Choroid plexus epithelial cell (primary cell): Measurements from ENCODE around the gene COL4A2.
"Not testable (repeated sequence)": the region's sequence is repeated elsewhere in the genome, so short reads cannot be mapped to it uniquely, and the experiment has no call there.

Experiments
- DNase-seq: peaks from one replicate; pipeline ENCODE4 v3.0.0-alpha.2; 2010; ENCODE audit warnings: low read depth
- H3K4me3 ChIP-seq: 2 replicates; pipeline ENCODE4 v1.5.1; 2011; ENCODE audit warnings: low read depth, mild to moderate bottlenecking, control low read depth, low read length, moderate library complexity
- TF ChIP-seq, protein P1 (sequence below): conservative IDR thresholded peaks from 2 replicates; pipeline ENCODE4 v1.5.1; 2011; ENCODE audit warnings: low read depth, mild to moderate bottlenecking, control low read depth, inconsistent platforms, low read length, moderate library complexity

COL4A2 gene

DNA sequence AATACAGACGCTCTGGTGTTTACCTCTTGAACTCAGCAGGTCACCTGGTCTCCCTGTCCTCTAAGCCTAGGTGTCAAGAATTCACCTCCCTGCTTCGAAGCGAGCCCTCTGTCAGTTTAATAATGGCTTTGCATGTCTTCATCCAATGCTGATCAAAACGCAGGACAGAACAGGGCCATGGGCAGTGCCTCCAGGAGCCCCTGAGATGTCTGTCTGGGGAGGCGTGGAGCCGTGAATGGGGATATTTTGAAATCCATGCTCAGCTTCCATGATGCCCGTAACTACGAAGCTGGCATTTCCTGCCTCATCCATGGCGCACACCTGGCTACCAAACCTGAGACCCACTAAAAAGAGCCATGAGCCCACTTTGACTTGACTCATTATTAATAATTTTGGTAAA is 140.7 kb downstream of the COL4A2 start:
- no peak for DNase-seq
- H3K4me3 ChIP-seq: no peak overlapping the region
- TF ChIP-seq, protein P1, sequence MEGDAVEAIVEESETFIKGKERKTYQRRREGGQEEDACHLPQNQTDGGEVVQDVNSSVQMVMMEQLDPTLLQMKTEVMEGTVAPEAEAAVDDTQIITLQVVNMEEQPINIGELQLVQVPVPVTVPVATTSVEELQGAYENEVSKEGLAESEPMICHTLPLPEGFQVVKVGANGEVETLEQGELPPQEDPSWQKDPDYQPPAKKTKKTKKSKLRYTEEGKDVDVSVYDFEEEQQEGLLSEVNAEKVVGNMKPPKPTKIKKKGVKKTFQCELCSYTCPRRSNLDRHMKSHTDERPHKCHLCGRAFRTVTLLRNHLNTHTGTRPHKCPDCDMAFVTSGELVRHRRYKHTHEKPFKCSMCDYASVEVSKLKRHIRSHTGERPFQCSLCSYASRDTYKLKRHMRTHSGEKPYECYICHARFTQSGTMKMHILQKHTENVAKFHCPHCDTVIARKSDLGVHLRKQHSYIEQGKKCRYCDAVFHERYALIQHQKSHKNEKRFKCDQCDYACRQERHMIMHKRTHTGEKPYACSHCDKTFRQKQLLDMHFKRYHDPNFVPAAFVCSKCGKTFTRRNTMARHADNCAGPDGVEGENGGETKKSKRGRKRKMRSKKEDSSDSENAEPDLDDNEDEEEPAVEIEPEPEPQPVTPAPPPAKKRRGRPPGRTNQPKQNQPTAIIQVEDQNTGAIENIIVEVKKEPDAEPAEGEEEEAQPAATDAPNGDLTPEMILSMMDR: no peak

DNA sequence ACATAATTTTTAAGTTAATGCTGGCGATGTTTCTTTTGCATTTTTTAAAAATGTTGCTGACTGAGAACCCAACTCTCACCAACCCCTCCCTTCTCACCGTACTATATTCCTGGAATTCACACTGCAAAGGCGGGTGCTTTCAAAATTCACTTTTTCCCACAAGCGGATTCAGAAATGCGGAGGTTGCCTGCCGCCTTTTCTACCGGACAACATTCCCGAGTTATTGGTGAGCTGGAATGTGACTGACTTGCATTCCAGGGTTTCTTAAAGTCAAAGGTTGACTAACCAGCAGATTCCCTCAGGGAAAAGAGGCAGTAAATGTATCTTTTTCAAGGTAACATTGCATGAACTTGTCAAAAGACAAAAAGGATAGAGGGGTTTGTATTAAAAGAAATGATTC is 141.1 kb downstream of the COL4A2 start:
- TF ChIP-seq, protein P1: no peak
- H3K4me3 ChIP-seq: no peak overlapping the region
- peak; percentile 77 for DNase-seq

DNA sequence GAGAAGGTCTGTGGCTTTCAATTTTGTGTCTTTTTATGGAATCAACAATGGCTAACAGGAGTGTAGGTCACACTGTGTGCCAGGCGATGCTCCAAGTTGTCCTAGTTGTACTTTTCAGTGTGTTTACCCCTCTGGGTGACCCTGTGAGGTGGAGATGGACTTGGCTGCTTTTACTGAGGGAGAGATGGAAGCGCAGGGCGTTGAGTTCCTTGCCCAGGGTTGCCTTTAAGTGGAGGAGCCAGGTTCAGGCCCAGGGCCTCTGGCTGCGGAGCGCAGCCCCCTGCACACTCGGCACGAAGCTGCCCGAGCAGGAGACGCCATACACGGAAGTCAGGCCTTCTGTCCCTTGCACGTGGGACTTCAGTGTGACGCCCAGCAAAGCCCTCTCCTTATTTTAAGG is 141.6 kb downstream of the COL4A2 start:
- TF ChIP-seq, protein P1: no peak
- H3K4me3 ChIP-seq: no peak overlapping the region
- no peak for DNase-seq

DNA sequence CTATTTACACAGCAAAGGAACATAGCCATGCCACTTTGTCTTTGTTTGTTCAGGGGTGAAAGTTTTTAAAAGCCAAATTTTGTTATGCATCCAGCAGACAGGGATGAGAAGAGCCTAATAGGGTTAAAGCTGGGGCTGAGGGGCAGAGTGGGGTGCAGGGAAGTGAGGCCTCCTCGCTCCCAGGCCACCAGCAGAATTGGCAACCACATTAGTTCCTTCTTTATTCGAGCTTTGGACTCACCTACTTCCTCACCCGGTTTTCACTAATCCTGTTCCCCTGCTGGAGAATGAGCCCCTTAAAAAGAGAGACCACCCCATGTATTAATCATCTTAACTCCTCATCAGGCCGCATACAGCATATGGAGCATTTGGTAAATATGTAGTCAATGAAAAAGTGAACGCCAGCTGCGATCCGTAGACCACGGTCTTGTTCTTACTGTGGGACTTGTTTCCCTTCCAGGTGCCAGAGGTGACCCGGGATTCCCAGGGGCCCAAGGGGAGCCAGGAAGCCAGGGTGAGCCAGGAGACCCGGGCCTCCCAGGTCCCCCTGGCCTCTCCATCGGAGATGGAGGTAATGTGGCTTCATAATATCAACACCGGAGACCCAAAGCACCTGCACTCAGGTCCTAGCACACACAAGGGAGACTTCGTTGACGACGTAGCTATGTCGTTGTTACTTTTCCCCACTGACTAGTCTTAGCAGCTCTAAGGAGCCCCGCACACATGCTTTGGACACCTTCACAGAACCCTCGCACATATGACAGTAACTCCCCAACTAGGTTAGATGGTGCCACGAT is 142.3 kb downstream of the COL4A2 start:
- DNase-seq: no peak
- TF ChIP-seq, protein P1: no peak
- H3K4me3 ChIP-seq: no peak overlapping the region

DNA sequence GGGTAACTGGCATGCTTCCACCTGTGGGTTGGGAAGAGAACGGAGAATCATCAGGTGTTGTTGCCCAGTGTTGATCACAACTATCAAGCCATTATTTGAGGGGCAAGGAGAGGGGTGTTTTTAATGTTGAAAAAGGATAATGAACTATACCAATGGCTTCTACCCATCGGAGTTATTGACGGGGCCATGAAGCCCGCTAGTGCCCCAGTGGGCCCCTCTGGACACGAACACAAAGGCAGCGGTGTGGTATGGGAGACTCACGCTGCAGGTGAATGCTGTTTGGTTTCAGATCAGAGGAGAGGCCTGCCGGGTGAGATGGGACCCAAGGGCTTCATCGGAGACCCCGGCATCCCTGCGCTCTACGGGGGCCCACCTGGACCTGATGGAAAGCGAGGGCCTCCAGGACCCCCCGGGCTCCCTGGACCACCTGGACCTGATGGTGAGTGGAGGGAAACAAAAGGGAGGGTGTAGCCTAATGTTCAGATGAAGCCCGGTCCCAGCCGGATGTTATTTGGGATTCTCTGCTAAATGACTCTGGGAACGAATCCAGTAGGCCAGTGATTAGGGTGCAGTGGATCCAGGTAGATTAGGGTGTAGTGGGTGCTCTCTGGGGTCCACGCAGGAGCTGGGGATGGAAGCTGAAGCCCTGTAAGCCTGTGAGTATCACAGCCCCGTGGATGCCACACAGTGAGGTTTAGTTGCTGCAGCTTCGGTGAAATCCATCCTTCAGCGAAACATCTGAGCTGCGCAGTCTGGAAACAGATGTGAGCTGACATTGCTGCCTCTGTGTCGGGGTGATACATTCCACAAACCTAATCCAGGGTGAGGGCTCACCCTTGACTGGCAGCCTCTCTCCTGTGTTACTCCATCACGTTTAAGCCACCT is 143.2 kb downstream of the COL4A2 start:
- H3K4me3 ChIP-seq: no peak overlapping the region
- TF ChIP-seq, protein P1: no peak

DNA sequence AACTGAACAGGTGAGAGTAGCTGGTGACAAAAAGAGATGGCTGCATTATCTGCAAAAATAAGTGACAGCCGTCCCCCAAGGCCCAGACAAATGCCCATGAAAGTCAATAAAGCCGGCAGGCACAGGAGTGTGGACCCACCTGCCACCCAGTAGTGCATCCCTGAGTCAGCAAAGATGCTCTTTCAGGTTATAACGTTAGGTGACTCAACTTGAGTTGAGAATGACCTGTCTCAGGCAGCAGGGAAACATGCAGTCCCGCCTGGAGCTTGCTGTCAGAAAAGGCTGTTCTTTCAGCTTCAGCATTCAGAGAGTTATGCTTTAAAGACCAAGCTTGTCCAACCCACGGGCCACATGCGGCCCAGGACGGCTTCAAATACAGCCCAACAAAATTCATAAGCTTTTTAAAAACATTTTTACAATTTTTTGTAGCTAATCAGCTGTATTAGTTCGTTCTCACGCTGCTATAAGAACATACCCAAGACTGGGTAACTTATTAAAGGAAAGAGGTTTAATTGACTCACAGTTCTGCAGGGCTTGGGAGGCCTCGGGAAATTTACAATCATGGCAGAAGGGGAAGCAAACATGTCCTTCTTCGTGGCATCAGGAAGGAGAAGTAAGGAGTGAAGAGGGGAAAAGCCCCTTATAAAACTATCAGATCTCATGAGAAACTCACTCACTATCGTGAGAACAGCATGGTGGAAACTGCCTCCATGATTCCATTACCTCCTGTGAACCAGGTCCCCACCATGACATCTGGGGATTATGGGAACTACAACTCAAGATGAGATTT is 144.1 kb downstream of the COL4A2 start:
- TF ChIP-seq, protein P1: no peak

More for the DNA sequence above, 143.2 kb downstream of the COL4A2 start:
- no peak for DNase-seq

DNA sequence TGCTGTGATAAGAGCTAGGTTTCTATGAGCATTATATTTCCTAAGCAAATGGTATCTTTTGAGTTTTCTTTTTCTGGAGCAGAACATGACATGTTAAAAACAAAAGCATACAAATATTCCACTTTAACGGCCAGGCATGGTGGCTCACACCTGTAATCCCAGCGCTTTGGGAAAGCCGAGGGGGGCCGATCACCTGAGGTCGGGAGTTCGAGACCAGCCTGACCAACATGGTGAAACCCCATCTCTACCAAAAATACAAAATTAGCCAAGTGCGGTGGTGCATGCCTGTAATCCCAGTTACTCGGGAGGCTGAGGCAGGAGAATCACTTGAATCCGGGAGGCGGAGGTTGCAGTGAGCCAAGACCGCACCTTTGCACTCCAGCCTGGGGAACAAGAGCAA is 146.0 kb downstream of the COL4A2 start:
- not testable (repeated sequence) for DNase-seq, H3K4me3 ChIP-seq

More for the DNA sequence above, 144.1 kb downstream of the COL4A2 start:
- no peak for DNase-seq
- H3K4me3 ChIP-seq: no peak overlapping the region
